K562 (cell line): Measurements from ENCODE around the gene TRAF3. TPM values are rescaled to one million over a fixed set of nuclear protein-coding genes. Genes with fewer than 3 reads are reported as not detected.

Source experiments
- ATAC-seq: fragments of 200-7000 bp; cut with Tn5 transposase; 3 replicates; pipeline ENCODE4 v1.9.1; 2020; ENCODE audit warnings: moderate library complexity
- BruUV-seq: library from RNA; stranded (reverse); fragments of 400-500 nt; replicated peaks from 2 replicates; lab custom pipeline; 2021; lab: Mats Ljungman, UMichigan
- CTCF ChIA-PET: fragments of 300-600 bp; formaldehyde crosslinking; extraction: SDS; loops from one replicate; lab custom pipeline; 2021; ENCODE audit warnings: low intra/inter-chr PET ratio; lab: Yijun Ruan, JAX
- POLR2A ChIA-PET: fragments of 300-600, 350-650 bp; sonication (Branson Sonifier 250); formaldehyde crosslinking; extraction: SDS; loops from one replicate; lab custom pipeline; 2021; ENCODE audit warnings: antibody characterized with exemption, inconsistent platforms; lab: Yijun Ruan, JAX
- DNase-seq, 4 experiments: peaks; one replicate each; pipeline versions ENCODE4 v3.0.0 to v3.0.0-alpha.2; 2011 to 2018; ENCODE audit warnings: low spot score in 3 of 4, mixed read lengths in 3 of 4; ENCODE audit errors: extremely low read depth in 1 of 4
- FAIRE-seq: peaks from 2 replicates; lab custom pipeline; 2011; peaks lifted over from hg19 to GRCh38; lab: Jason Lieb, UNC
- H2AFZ ChIP-seq: 2 replicates; pipeline ENCODE4 v1.6.0; 2011; ENCODE audit warnings: low read depth, low read length, control low read depth, inconsistent platforms
- H3K27ac ChIP-seq: fragments of 200-600 bp; 3 replicates; pipeline ENCODE4 v1.8.0; 2011; ENCODE audit warnings: low read depth, mild to moderate bottlenecking, control low read depth, inconsistent platforms, low read length, moderate library complexity, mixed read lengths; ENCODE audit errors: extremely low read depth
- H3K27me3 ChIP-seq, 2 experiments: fragments of 300-600 bp in 1 of 2; 2 replicates in 1 of 2; 3 replicates in 1 of 2; pipeline versions ENCODE4 v1.6.0 to v1.8.0; 2011; ENCODE audit warnings: inconsistent platforms in 2 of 2, low read length in 2 of 2, mild to moderate bottlenecking in 1 of 2, mixed read lengths in 1 of 2, moderate library complexity in 1 of 2; ENCODE audit not compliant: control insufficient read depth in 2 of 2, insufficient read depth in 2 of 2
- H3K36me3 ChIP-seq: fragments of 300-600 bp; 3 replicates; pipeline ENCODE4 v1.8.0; 2011; ENCODE audit warnings: mild to moderate bottlenecking, low read length, inconsistent platforms; ENCODE audit not compliant: control insufficient read depth, insufficient read depth
- H3K4me1 ChIP-seq, 2 experiments: fragments of 200-600 bp in 1 of 2; replicated peaks in 1 of 2; 2 replicates in 1 of 2; 3 replicates in 1 of 2; pipeline versions ENCODE4 v1.5.1 to v1.8.0; 2011; ENCODE audit warnings: inconsistent platforms in 2 of 2, low read length in 2 of 2, mild to moderate bottlenecking in 1 of 2, mixed read lengths in 1 of 2, moderate library complexity in 1 of 2; ENCODE audit not compliant: control insufficient read depth in 2 of 2, insufficient read depth in 2 of 2
- H3K4me2 ChIP-seq: 2 replicates; pipeline ENCODE4 v1.6.1; 2011; ENCODE audit warnings: low read length, control low read depth, inconsistent platforms, mixed read lengths; ENCODE audit not compliant: insufficient read depth
- H3K4me3 ChIP-seq: fragments of 200-600 bp; sonication (generic), shearing (Covaris generic); 2 replicates; pipeline ENCODE4 v1.5.1; 2016; ENCODE audit warnings: control low read depth, inconsistent platforms
- H3K79me2 ChIP-seq: fragments of 200-600 bp; 3 replicates; pipeline ENCODE4 v1.8.0; 2011; ENCODE audit warnings: low read length, inconsistent platforms; ENCODE audit not compliant: control insufficient read depth, insufficient read depth
- H3K9ac ChIP-seq, 2 experiments: 2 replicates each; pipeline versions ENCODE4 v1.6.0 to v1.6.1; 2011; ENCODE audit warnings: low read depth in 2 of 2, low read length in 2 of 2, control low read depth in 1 of 2, inconsistent platforms in 1 of 2, mild to moderate bottlenecking in 1 of 2, mixed read lengths in 1 of 2; ENCODE audit not compliant: insufficient read depth in 1 of 2
- H3K9me1 ChIP-seq: one replicate; pipeline ENCODE4 v1.6.0; 2011; ENCODE audit warnings: inconsistent platforms, mild to moderate bottlenecking, low read length, moderate library complexity; ENCODE audit not compliant: control insufficient read depth, insufficient read depth
- H3K9me3 ChIP-seq: replicated peaks from 2 replicates; pipeline ENCODE4 v1.5.1; 2011; ENCODE audit warnings: low read depth, low read length, inconsistent platforms; ENCODE audit not compliant: control insufficient read depth, insufficient read depth
- H4K20me1 ChIP-seq: replicated peaks from 2 replicates; pipeline ENCODE4 v1.6.1; 2011; ENCODE audit warnings: low read length, inconsistent platforms, mixed read lengths; ENCODE audit not compliant: control insufficient read depth, insufficient read depth
- MYBL2 ChIP-seq, 2 experiments: fragments of 450-650 bp in 1 of 2; sonication (generic) in 1 of 2; formaldehyde crosslinking in 1 of 2; IDR thresholded peaks; 2 replicates each; pipeline versions ENCODE4 v1.6.1 to v1.8.1; 2017 to 2022; ENCODE audit warnings: borderline replicate concordance in 1 of 2, inconsistent platforms in 1 of 2, low read depth in 1 of 2, mild to moderate bottlenecking in 1 of 2, missing genetic modification reagents in 1 of 2, moderate library complexity in 1 of 2
- NFE2 ChIP-seq: IDR thresholded peaks from 2 replicates; pipeline ENCODE4 v1.6.1; 2014; ENCODE audit warnings: antibody characterized with exemption, low read depth
- PBX2 ChIP-seq, 2 experiments: IDR thresholded peaks in 1 of 2; conservative IDR thresholded peaks in 1 of 2; 2 replicates each; pipeline ENCODE4 v1.6.1; 2016; ENCODE audit warnings: low read depth in 2 of 2, mild to moderate bottlenecking in 1 of 2, missing compliant biosample characterization in 1 of 2, missing genetic modification characterization in 1 of 2, moderate library complexity in 1 of 2
- SIRT6 ChIP-seq: IDR thresholded peaks from one replicate; pipeline ENCODE4 v1.6.1; 2012; ENCODE audit warnings: low read depth, mild to moderate bottlenecking, control low read depth, inconsistent platforms, low read length, moderate library complexity
- SP1 ChIP-seq: sonication (generic); formaldehyde crosslinking; IDR thresholded peaks from 2 replicates; pipeline ENCODE4 v1.8.1; 2022; ENCODE audit warnings: mild to moderate bottlenecking, missing genetic modification reagents
- ZNF589 ChIP-seq: fragments of 200-800 bp; sonication (Bioruptor generic); IDR thresholded peaks from 2 replicates; pipeline ENCODE4 v1.6.1; 2016; ENCODE audit warnings: low read depth, missing genetic modification characterization, missing compliant biosample characterization
- WGBS: fragments of 100-300 bp; shearing (Covaris generic); methylation state at CpG from one replicate; pipeline ENCODE4 v1.1.6; 2016; ENCODE audit warnings: low coverage, mixed read lengths; ENCODE audit not compliant: insufficient coverage; ENCODE audit errors: missing lambda C conversion rate; 5-methylcytosine and 5-hydroxymethylcytosine counted together
- in situ Hi-C: fragments of 300-500 bp; cut with MboI; formaldehyde crosslinking; loops from 4 replicates; pipeline ENCODE4 v1.15.0; 2018; ENCODE audit warnings: inconsistent platforms, mixed read lengths
- intact Hi-C: fragments of 100-400 bp; cut with micrococcal nuclease; formaldehyde crosslinking; loops from 2 replicates; pipeline ENCODE4 v1.14.2; 2022
- polyA plus RNA-seq, 8 experiments: library from polyadenylated mRNA; depleted of rRNA in 4 of 8; stranded (reverse) in 5 of 8; unstranded in 3 of 8; fragments of >200 nt; fragmentation: Nextera tagmentation in 2 of 8; fragmentation: Illumina TruSeq in 1 of 8; extraction: Ambion mirVana in 2 of 8; extraction: Trizol in 1 of 8; gene quantifications; 2 replicates each; pipeline versions ENCODE4 v1.2.1 to v1.2.3, GENCODE V29; 2011 to 2014; ENCODE audit warnings: inconsistent platforms in 1 of 8, missing spikeins in 1 of 8
- total RNA-seq, 7 experiments: library from RNA; depleted of rRNA in 6 of 7; stranded (reverse); fragments of >200 nt in 6 of 7; fragmentation: Illumina TruSeq in 2 of 7; extraction: Trizol in 2 of 7; gene quantifications; 2 replicates each; pipeline versions ENCODE4 v1.2.1 to v1.2.3, GENCODE V29; 2011 to 2021; ENCODE audit warnings: low replicate concordance in 1 of 7
- TF ChIP-seq, protein P1 (sequence below), 3 experiments: IDR thresholded peaks in 2 of 3; conservative IDR thresholded peaks in 1 of 3; 2 replicates each; pipeline ENCODE4 v1.5.1; 2011 to 2012; ENCODE audit warnings: low read length in 3 of 3, mild to moderate bottlenecking in 3 of 3, control low read depth in 2 of 3, improper control_type of control experiment in 1 of 3, inconsistent platforms in 1 of 3, low read depth in 1 of 3, mixed read lengths in 1 of 3, moderate library complexity in 1 of 3; ENCODE audit not compliant: insufficient read depth in 2 of 3

The TRAF3 gene
- total and polyA plus RNA-seq, 9 of the 15 experiments (the other 6 are each of a cell fraction or from before 2014, with no cell fraction given), result 0.52 to 21.3 (median 9.9) TPM

DNA sequence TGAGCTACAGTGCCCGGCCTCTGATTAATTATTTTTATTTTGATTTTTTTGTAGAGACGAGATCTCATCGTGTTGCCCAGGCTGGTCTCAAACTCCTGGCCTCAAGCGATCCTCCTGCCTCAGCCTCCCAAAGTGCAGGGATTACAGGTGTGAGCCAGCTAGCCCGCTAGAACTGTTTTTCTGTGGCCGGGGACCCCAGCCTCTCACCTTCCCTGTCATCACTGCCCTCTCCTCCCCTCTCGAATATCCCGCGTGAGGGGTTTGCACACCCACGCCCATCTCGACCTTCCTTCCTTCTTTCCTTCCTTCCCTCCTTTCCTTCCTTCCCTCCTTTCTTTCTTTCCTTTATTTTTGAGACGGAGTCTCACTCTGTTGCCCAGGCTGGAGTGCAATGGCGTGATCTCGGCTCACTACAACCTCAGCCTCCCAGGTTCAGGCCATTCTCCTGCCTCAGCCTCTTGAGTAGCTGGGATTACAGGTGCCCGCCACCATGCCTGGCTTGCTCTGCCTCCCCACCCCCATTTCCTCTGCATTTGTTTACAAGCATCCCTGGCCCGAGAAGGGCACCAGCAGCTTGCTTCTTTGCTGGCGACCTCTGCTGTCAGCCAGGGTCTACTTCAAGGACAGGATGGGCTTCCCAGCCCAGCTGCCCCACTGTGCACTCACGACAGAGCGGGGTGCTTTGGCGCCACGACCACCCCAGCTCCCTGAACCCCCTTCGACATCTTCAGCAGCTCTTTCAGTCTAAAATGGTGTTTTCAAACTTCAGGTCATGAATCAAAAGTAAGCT is 4.3 kb upstream of the TRAF3 start:
- no peaks in the 10 kb centered on the region for H3K9me3 ChIP-seq
- FAIRE-seq, result no peak
- no peak overlapping the region for H3K4me2 ChIP-seq
- H3K4me1 ChIP-seq, result peaks cover 12 to 40% of the 10 kb centered on the region in 2 experiments; a peak in 4 of 5 replicates
- no peaks in the 10 kb centered on the region for H3K9me1 ChIP-seq
- peaks cover 3% of the 10 kb centered on the region; the same call in 2 of the 3 replicates for H3K79me2 ChIP-seq
- POLR2A ChIA-PET, result interaction anchor here (1.2 kb wide), 1 partner anchor 10 kb away, joined by 3 read pairs; no protein-coding TSS in a partner anchor
- CTCF ChIA-PET, result no interaction called here
- no peak overlapping the region for H2AFZ ChIP-seq
- TF ChIP-seq ZNF589, result no peak
- TF ChIP-seq PBX2 (CRISPR knock-in tag; IDR thresholded peaks at IDR 0.05; ENCODE audit: low read depth), result no peak
- TF ChIP-seq PBX2 (tag; conservative IDR thresholded peaks at IDR 0.05; ENCODE audit: low read depth), result no peak
- no peak for TF ChIP-seq SIRT6
- no peak for TF ChIP-seq MYBL2 (IDR thresholded peaks at IDR 0.05; ENCODE audit: low read depth)
- no peak for TF ChIP-seq MYBL2 (CRISPR knock-in tag; IDR thresholded peaks at IDR 0.05; ENCODE audit: borderline replicate concordance)
- TF ChIP-seq, protein P1, sequence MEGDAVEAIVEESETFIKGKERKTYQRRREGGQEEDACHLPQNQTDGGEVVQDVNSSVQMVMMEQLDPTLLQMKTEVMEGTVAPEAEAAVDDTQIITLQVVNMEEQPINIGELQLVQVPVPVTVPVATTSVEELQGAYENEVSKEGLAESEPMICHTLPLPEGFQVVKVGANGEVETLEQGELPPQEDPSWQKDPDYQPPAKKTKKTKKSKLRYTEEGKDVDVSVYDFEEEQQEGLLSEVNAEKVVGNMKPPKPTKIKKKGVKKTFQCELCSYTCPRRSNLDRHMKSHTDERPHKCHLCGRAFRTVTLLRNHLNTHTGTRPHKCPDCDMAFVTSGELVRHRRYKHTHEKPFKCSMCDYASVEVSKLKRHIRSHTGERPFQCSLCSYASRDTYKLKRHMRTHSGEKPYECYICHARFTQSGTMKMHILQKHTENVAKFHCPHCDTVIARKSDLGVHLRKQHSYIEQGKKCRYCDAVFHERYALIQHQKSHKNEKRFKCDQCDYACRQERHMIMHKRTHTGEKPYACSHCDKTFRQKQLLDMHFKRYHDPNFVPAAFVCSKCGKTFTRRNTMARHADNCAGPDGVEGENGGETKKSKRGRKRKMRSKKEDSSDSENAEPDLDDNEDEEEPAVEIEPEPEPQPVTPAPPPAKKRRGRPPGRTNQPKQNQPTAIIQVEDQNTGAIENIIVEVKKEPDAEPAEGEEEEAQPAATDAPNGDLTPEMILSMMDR (IDR thresholded peaks at IDR 0.05 in 2 of 3, conservative IDR thresholded peaks at IDR 0.05 in 1 of 3; ENCODE audit: insufficient read depth in 2 of 3, low read depth in 1 of 3, low read length in 3 of 3), result peak in 2 of 3 experiments; percentile 23 to 26; a peak in 1 of 6 replicates
- no peak for TF ChIP-seq NFE2
- no peak for TF ChIP-seq SP1
- H3K9ac ChIP-seq, result no peak overlapping the region
- no peak for ATAC-seq
- intact Hi-C loops (no loop called here), in situ Hi-C loops (no loop called here)
- BruUV-seq, result no TSS peak
- H3K4me3 ChIP-seq, result no peak overlapping the region
- WGBS, result 35% methylated on average over 11 of the region's 22 CpGs
- H3K27ac ChIP-seq, result no peak overlapping the region
- no peaks in the 10 kb centered on the region for H4K20me1 ChIP-seq
- H3K36me3 ChIP-seq, result no peaks in the 10 kb centered on the region
- no peaks in the 10 kb centered on the region for H3K27me3 ChIP-seq
- peak in 1 of 4 experiments; percentile 17 for DNase-seq
